ENCODE data around the gene DUSP12.
"Not testable (repeated sequence)": the region's sequence is repeated elsewhere in the genome, so short reads cannot be mapped to it uniquely, and the experiment has no call there.

DUSP12 gene

DNA sequence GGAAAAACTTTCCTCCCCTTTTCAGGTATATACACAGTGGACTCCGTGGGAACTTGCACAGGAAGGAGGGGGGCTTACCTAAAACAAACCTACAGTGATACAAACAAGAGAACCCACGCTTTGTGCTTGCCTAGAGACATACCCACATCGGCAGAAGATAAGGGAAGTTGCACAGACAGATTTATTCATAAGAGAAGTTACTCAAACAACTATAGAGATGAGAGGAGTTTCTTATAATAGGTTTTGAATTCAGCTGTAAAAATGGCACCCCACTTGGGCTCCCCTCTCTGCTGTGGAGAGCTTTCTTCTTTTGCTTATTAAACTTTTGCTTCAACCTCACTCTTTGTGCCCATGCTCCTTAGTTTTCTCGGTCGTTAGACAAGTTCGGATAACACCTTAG lies 1.8 kb upstream of the DUSP12 start:
- peaks cover 6% of the 10 kb centered on the region for H3K36me3 ChIP-seq (replicated peaks)
- H3K4me3 ChIP-seq (ENCODE audit: low read depth, low read length), result no peak overlapping the region
- H3K27ac ChIP-seq, result no peak overlapping the region
- in situ Hi-C loops (cut with HindIII; ENCODE audit: low pct_ligation_motif_present, low sequenced_read_pairs), result no loop called here
- no peak for DNase-seq
- no peaks in the 10 kb centered on the region for H3K27me3 ChIP-seq (replicated peaks)
- TF ChIP-seq CTCF (IDR thresholded peaks at IDR 0.05; ENCODE audit: low read depth, low read length, missing control alignments), result no peak

- no peaks in the 10 kb centered on the region for H3K27me3 ChIP-seq (replicated peaks)
- H3K4me3 ChIP-seq (ENCODE audit: low read depth, low read length), result no peak overlapping the region
- DNase-seq, result no peak
- TF ChIP-seq CTCF (IDR thresholded peaks at IDR 0.05; ENCODE audit: low read depth, low read length, missing control alignments), result peak; percentile 68
- H3K27ac ChIP-seq, result no peak overlapping the region
- in situ Hi-C loops (cut with HindIII; ENCODE audit: low pct_ligation_motif_present, low sequenced_read_pairs), result no loop called here
- H3K36me3 ChIP-seq (replicated peaks), result no peaks in the 10 kb centered on the region
Observed at GRCh38 chr1:161763522-161764098, 14.0 kb downstream of the DUSP12 start.

DNA sequence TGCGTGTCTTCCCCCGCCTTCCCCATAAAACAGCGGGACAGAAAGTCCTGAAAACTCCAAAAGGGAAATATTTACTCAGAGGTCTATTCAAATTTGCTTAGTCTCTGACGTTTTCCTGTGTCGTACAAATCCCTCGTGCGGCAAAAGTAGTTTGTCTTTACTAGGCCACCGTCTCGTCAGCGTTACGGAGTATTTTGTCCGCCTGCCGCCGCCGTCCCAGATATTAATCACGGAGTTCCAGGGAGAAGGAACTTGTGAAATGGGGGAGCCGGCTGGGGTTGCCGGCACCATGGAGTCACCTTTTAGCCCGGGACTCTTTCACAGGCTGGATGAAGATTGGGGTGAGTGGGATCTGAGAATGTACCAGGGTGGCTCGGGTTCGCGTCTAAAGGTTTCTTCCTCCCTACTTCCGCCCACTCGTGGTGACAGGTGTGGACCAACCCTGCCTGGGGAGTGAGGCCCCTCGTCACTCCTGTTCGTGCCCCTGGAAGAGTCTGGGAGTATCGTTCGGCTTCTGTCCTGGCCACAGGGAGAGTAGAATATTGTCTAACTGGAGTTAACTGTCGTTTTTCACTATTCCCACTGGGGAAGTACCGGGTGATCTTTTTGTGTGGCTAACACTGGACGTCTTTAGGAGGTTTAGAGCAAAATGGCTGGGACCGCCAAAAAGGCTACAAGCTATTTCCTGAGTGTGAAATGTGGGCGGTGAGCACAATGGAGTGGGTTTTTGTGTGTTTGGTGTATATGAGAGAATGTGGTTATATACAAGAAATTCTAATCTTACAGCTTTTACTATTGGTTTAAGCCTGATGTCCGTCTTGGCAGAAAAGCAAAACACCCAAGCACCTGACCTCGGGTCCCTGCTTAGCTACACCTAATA lies 16.8 kb downstream of the DUSP12 start, which contains the start of gene ATF6:
ATF6 (plus strand) TSS at position 219 of the 880 bp plus-strand sequence; CDS start at position 260, 41 bp downstream.
- TF ChIP-seq CTCF (IDR thresholded peaks at IDR 0.05; ENCODE audit: low read depth, low read length, missing control alignments), result peak; percentile 5
- peak within 1 kb of the TSS; percentile 100 for H3K4me3 ChIP-seq (ENCODE audit: low read depth, low read length)
- peak within 1 kb of the TSS; percentile 91 for H3K27ac ChIP-seq
- H3K27me3 ChIP-seq (replicated peaks), result no peaks in the 10 kb centered on the region
- H3K36me3 ChIP-seq (replicated peaks), result no peaks in the 10 kb centered on the region
- peak; percentile 95 for DNase-seq
- in situ Hi-C loops (cut with HindIII; ENCODE audit: low pct_ligation_motif_present, low sequenced_read_pairs), result no loop called here

- H3K27ac ChIP-seq, result no peak overlapping the region
- no peaks in the 10 kb centered on the region for H3K27me3 ChIP-seq (replicated peaks)
- H3K36me3 ChIP-seq (replicated peaks), result no peaks in the 10 kb centered on the region
- H3K4me3 ChIP-seq (ENCODE audit: low read depth, low read length), result no peak overlapping the region
- DNase-seq, result no peak
- TF ChIP-seq CTCF (IDR thresholded peaks at IDR 0.05; ENCODE audit: low read depth, low read length, missing control alignments), result no peak
- in situ Hi-C loops (cut with HindIII; ENCODE audit: low pct_ligation_motif_present, low sequenced_read_pairs), result no loop called here
Observed at GRCh38 chr1:161768461-161768860, 18.9 kb downstream of the DUSP12 start.

DNA sequence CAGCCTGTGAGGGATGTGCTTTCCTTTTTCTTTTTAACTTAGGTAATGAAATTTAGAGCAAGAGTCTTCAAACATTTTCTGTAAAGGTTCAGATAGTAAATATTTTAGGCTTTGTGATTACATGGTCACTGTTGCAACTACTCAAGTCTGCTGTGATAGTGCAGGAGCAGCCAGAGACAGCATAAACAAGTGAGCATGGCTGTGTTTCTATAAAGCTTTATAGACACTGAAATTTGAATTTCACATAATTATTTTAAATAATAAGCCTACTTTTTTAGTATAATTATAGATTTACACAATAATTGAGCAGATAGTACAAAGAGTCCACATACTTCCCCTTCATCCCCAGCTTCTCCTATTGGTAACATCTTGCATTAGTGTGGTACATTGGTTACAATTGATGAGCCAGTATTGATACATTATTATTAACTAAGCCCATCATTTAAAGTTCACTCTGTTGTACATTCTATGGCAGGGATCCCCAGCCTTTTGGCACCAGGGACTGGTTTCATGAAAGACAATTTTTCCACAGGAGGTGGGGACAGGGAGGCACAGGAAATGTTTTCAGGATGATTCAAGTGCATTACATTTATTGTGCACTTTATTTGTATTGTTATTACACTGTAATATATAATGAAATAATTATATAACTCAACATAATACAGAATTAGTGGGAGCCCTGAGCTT lies 19.5 kb downstream of the DUSP12 start:
- Histone ChIP-seq H3K27me3 (replicated peaks) (no peaks in the 10 kb centered on the region), H3K27ac (no peak overlapping the region), H3K4me3 (ENCODE audit: low read depth, low read length) (no peak overlapping the region), H3K36me3 (replicated peaks) (no peaks in the 10 kb centered on the region)
- no peak for DNase-seq
- in situ Hi-C loops (cut with HindIII; ENCODE audit: low pct_ligation_motif_present, low sequenced_read_pairs), result no loop called here
- no peak for TF ChIP-seq CTCF (IDR thresholded peaks at IDR 0.05; ENCODE audit: low read depth, low read length, missing control alignments)

GRCh38 chr1:161769673-161770045 lies 20.1 kb downstream of the DUSP12 start:
- H3K36me3 ChIP-seq (replicated peaks); H3K4me3 ChIP-seq (ENCODE audit: low read depth, low read length); H3K27me3 ChIP-seq (replicated peaks); DNase-seq; in situ Hi-C loops (cut with HindIII; ENCODE audit: low pct_ligation_motif_present, low sequenced_read_pairs); H3K27ac ChIP-seq: not testable (repeated sequence)
